ENCODE data around the gene VAV1.
"Not testable (repeated sequence)": the region's sequence is repeated elsewhere in the genome, so short reads cannot be mapped to it uniquely, and the experiment has no call there.

DNA sequence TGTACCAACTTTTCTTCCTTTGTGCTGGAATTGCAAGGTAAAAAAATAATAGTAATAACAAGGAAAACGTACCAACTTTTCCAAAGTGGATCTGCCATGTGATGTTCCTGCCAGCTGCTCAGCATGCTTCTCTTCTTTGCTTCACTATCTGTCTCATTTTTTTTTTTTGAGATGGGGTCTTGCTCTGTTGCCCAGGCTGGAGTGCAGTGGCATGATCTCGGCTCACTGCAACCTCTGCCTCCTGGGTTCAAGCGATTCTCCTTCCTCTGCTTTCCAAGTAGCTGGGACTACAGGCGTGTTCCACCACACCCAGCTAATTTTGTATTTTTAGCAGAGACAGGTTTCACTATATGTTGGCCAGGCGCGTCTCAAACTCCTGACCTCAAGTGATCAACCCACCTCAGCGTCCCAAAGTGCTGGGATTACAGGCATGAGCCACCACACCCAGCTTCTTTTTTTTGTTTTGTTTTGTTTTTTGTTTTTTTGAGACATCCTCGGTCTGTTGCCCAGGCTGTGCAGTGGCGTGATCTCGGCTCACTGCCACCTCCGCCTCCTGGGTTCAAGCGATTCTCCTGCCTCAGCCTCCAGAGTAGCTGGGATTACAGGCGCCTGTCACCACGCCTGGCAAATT lies 27.8 kb downstream of the VAV1 start:
- TF ChIP-seq TCF7L2 (IDR thresholded peaks at IDR 0.05; ENCODE audit: low read depth, low read length); SIN3A (IDR thresholded peaks at IDR 0.05; ENCODE audit: borderline replicate concordance, insufficient read depth, low read depth, low read length); POLR2AphosphoS5 (IDR thresholded peaks at IDR 0.05; ENCODE audit: low read depth, low read length): not testable (repeated sequence)
- TF ChIP-seq, protein P1, sequence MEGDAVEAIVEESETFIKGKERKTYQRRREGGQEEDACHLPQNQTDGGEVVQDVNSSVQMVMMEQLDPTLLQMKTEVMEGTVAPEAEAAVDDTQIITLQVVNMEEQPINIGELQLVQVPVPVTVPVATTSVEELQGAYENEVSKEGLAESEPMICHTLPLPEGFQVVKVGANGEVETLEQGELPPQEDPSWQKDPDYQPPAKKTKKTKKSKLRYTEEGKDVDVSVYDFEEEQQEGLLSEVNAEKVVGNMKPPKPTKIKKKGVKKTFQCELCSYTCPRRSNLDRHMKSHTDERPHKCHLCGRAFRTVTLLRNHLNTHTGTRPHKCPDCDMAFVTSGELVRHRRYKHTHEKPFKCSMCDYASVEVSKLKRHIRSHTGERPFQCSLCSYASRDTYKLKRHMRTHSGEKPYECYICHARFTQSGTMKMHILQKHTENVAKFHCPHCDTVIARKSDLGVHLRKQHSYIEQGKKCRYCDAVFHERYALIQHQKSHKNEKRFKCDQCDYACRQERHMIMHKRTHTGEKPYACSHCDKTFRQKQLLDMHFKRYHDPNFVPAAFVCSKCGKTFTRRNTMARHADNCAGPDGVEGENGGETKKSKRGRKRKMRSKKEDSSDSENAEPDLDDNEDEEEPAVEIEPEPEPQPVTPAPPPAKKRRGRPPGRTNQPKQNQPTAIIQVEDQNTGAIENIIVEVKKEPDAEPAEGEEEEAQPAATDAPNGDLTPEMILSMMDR (IDR thresholded peaks at IDR 0.05) = not testable (repeated sequence)
